HPDE6-E6E7 (cell line): ENCODE results near the gene DPM3.
"Not testable (repeated sequence)": the region's sequence is repeated elsewhere in the genome, so short reads cannot be mapped to it uniquely, and the experiment has no call there.

Experiments
- DNase-seq: peaks from one replicate; pipeline ENCODE4 v3.0.0; 2011; ENCODE audit warnings: missing footprints; ENCODE audit errors: extremely low spot score

Gene DPM3

GRCh38 chr1:155125511-155125945 is 14.8 kb downstream of the DPM3 start:
- DNase-seq = no peak

DNA sequence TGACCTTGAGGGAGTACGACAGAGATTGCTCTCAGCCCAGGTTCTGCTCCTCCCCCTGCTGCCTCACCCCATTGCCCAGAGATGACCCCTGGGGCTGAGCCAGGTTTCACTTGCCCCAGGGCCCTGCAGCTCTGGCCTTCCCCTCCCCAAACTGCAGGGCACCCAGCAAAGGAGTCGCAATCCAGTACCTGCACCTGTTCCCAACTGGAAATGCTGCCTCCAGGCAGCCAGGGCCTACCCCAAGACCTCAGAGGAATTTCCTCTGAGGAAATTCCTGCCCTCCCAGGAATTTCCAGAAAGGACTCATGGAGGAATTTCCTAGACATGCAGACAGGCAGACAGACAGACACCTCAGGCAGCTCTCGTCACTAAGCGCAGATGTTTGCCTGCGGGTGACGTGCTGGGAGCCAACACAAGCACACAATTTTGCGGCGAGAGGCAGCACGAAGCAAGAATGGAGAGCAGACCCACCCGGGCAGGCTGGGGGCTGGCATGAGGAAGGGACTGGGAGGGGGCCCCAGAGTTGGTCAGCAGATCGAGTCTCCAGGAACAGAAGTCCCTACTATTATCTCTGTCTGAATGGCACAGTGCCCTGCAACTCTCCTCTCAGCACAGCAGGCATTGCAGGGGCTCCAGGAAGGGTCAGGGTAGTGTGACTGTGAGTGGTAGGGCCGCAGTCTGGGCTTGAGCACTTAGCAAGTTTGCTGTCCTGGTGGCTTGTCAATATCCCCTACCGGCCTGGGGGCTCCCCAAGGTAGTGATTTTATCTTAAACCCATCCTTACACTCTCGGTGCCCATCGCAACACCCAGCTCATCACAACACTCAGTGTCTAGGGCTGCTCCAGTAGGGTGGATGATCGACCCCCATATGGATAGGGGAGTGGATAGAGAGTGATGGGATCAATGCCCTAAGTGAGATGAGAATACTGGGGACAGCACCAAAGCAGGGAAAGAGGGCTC is 15.5 kb downstream of the DPM3 start:
- no peak for DNase-seq

GRCh38 chr1:155123801-155124200 is 16.5 kb downstream of the DPM3 start:
- DNase-seq = no peak

- DNase-seq = no peak
These were observed 18.0 kb downstream of the DPM3 start for GRCh38 chr1:155122308-155122707.

DNA sequence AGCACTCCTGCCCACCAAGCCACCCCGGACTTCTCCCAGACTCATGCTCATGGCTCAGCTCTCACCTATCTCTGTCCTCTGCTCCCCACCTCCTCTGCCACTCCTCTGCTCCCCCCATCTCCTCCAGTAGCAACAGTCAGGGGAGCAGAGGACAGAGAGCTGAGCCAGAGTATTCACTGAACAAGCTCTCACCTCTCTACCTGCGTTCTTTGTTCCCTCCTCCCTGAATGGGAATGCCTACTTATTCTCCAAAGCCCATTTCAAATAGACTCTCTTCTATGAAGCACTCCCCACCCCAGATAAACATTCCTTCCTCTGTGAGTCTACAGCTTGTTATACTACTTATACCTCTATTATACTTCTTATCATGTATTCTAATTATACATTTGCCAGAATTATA is 19.1 kb downstream of the DPM3 start:
- no peak for DNase-seq

- no peak for DNase-seq
These were observed 20.1 kb downstream of the DPM3 start for GRCh38 chr1:155120253-155120652.

DNA sequence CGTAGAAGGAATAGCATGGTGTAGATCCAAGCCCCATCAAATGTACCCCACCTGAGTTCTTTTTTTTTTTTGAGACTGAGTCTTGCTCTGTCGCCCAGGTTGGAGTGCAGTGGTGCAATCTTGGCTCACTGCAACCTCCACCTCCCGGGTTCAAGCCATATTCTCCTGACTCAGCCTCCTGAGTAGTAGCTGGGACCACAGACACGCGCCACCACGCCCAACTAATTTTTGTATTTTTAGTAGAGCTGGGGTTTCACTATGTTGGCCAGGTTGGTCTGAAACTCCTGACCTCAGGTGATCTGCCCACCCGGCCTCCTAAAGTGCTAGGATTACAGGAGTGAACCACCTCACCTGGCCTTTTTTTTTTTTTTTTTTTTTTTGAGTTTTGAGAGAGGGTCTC is 22.2 kb downstream of the DPM3 start:
- not testable (repeated sequence) for DNase-seq

- no peak for DNase-seq
These were observed 22.7 kb downstream of the DPM3 start for GRCh38 chr1:155117610-155118009.

GRCh38 chr1:155116113-155116764 is 24.1 kb downstream of the DPM3 start:
- DNase-seq = no peak

- DNase-seq = no peak
These were observed 26.8 kb downstream of the DPM3 start for GRCh38 chr1:155113450-155113980.

- no peak for DNase-seq
These were observed 29.5 kb downstream of the DPM3 start for GRCh38 chr1:155110826-155111225.

GRCh38 chr1:155110381-155110780 is 29.9 kb downstream of the DPM3 start:
- DNase-seq = no peak

DNA sequence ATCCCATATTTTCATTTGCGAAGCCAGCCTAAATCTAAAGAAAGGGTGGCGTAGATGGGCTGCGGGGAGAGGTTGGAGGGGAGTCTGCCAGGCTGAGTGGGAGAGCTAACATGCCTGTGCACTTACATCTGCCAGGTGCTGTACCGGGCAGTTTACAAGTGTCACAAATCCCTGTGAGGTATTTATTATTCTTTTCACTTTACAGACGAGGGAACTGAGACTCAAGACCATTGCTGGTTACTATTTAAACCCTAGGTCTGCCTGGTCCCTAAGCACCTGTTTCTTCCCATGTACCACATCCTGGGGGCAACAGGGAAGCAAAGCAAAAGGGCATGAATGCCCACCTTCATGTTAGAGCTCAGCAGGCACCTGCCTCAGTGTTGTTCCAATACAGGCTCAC is 32.0 kb downstream of the DPM3 start:
- no peak for DNase-seq

GRCh38 chr1:155107309-155108264 is 32.7 kb downstream of the DPM3 start:
- DNase-seq = no peak

DNA sequence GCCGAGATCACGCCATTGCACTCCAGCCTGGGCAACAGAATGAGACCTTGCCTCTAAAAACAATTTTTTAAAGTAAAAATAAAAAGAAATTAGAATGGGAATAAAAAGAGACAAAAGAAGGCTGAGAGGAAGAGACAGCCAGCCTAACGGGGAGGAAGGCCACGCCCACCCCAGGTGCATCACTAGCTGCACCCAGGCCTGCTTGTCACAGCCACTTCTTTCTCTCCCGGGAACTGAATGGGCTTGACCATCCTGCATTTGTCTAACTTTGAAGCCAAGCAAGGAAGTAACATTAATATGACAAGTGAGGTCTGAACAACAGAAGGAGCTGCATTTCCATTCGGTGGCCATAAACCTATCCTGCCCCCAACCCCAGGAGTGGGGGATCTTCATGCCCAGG is 33.5 kb downstream of the DPM3 start:
- no peak for DNase-seq

DNA sequence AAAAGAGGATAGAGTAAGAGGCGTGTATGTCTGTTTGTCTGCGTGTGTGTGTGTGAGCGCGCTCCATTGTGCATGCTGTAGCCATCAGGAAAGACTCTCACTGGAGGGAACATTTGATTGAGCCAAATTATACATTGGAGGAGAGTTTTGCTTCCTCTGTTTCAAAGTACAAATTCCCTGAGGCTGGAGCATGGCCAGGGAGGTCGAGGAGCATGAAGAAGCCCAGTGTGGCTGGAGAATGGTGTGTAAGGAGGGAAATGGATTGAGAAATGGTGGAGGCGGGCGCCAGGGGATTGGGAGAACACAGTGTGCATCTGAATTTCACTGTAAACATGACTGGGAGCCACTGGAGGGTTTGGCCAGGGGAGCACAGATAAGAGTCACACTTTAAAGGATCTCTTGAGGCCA is 34.7 kb downstream of the DPM3 start:
- no peak for DNase-seq

DNA sequence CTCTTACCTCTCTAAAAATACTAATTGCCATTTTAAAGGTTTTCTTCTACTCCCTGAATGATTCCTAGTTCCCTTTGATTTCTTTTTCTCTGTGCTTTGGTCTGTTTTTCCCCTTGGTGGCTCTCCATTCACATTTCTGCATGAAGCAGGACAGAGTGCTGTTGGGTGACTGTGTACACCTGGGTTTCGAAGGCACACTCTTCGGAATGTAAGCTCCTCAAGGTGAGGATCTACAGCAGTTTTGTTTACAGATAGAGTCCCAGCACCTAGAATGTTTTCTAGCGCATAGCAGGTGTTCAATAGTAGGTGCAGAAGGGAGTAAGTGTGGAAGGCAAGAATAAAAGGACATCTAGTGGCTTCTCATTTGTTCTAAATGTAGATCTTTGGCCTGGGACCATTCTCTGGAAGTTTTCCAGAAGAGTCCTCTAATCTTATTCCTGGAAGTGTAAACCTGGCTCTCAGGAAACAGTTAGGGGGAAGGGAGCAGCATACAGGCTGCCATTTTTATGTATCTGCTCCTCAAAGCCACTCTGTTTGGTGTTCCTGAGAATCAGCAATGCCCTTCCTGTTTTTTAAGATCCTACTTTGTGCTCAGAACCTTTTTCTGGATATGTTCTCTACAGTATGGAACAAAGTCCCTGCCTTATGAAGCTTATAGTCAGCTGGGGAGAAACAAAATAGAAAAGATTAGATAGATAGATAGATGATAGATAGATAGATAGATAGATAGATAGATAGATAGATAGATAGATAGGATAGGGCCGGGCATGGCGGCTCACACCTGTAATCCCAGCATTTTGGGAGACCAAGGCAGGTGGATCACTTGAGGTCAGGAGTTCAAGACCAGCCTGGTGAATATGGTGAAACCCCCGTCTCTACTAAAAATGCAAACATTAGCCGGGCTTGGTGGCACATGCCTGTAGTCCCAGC is 35.5 kb downstream of the DPM3 start:
- DNase-seq = no peak

DNA sequence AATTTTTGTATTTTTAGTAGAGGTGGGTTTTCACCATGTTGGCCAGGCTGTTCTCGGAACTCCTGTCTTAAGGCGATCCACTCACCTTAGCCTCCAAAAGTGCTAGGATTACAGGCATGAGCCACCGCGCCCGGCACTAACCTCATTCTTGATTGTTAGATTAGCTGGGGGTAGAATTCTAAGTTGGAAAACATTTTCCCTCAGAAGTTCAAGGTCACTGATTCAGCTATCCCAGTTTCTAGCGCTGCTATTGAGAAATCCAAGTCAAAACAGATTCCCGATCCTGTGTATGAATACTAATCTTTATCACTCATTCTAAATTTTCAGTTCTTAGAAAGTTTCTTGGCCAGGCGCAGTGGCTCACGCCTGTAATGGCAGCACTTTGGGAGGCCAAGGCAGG is 37.0 kb downstream of the DPM3 start:
- no peak for DNase-seq

GRCh38 chr1:155099331-155099730 is 41.0 kb downstream of the DPM3 start:
- DNase-seq = no peak

GRCh38 chr1:155094622-155094948 is 45.7 kb downstream of the DPM3 start:
- DNase-seq = no peak
